HG03354 (cell line): ENCODE measurements around the gene TMEM108.

Experiments
- ATAC-seq: cut with Tn5 transposase; IDR thresholded peaks from one replicate; pipeline ENCODE4 v1.9.1; 2021; ENCODE audit warnings: mild to moderate bottlenecking; ENCODE audit not compliant: unreplicated experiment, poor library complexity, severe bottlenecking

Gene TMEM108

DNA sequence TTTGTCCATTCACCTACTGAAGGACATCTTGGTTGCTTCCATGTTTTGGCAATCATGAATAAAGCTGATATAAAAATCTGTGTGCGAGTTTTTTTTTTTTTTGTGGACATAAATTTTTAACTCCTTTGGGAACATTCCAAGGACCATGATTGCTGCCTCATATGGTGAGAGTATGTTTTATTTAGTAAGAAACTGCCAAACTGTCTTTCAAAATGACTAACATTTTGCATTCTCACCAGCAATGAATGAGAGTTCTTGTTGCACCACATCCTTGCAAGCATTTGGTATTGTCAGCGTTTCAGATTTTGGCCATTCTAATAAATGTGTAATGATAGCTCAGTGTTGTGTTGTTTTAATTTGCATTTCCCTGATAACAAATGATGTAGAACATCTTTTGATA is 12.7 kb downstream of the TMEM108 start:
- no peak for ATAC-seq

DNA sequence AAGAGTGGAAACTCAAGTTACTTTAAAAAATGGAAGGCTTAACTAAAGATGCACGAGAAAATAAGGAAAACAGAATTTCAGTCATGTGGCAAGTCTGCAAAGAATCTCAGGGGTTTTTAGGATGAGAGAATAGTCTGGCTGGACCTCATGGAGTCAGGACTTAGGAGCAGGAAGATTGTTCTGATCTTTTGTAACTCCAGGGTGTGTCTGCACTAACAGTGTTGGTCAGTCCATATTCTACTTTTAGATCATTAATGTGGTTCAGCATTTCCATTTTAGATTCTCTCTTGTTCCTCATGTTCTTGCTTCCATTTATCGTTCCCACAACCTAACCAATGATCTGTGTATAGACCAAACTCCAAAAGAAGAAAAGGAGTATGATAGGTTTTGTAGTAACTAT is 15.3 kb downstream of the TMEM108 start:
- ATAC-seq, result no peak

DNA sequence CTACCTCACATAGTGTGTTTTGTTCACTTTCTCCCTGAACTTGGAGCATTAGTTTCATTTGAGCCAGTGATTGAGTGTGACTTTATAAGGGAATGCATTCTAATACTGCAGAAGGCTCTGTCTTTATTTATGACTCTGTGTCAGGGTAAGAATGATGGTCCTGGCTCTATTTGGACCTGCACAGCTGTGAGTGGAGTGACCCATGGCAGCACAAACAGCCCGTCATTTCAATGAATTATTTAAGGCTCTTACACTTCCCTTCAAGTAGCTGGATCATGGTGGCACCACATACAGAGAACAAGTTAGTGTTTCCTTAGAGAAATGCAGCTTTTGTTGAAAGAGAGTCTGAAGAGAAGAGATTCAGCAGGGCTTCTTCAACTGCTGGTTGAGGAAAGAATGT is 16.4 kb downstream of the TMEM108 start:
- no peak for ATAC-seq

DNA sequence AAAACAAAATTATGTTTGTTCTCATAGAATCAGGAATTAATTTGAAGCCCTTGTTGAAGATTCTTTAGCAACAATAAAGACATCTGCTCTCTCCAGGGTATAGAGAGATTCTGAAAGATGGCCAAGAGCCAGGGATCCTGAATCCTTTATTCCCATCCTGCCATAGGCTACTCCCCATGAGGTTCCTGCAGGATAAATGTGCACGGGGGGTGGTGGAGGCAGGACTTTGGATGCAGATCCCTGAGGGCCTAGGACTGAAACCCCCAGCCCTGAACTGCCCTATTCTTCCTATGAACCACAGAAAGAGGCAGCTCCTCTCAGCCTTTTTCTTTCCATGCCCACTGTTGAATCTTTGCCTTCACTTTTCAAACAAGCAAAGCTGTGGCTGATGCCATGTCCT is 17.1 kb downstream of the TMEM108 start:
- no peak for ATAC-seq

DNA sequence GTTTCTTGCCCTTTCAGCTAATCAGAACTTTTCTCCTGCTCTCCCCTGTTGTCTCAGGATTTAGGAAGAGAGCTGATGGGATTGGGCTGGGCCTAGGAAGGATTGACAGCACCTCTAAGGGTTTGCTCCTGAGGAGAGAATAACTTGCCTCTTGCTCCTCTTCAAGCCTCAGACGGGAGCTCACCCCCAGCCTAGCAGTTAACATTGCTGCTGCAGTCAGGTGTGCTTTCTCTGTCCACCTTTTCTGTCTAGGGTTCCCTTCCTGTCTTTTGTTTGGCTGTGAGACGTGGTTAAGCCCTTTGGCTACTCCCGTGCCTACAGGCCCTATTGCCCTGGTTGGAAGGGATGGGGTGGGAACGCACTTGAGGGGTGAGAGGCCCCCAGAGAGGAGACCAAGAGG is 20.1 kb downstream of the TMEM108 start:
- no peak for ATAC-seq

DNA sequence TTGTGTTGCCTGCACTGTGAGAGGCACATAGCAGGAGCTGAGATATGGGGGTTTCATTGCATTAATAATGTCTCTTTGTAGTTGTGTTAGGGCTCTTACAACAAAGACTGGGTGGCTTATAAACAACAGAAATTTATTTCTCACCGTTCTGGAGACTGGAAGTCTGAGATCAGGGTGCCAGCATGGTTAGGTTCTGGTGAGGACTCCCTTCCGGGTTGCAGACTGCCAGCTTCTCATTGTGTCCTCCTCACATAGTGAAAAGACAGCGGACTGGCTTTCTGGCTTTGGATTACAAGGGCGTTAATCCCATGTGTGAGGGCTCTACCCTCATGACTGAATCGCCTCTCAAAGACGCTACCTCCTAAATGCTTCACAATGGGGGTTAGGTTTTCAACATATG is 20.6 kb downstream of the TMEM108 start:
- ATAC-seq, result no peak

DNA sequence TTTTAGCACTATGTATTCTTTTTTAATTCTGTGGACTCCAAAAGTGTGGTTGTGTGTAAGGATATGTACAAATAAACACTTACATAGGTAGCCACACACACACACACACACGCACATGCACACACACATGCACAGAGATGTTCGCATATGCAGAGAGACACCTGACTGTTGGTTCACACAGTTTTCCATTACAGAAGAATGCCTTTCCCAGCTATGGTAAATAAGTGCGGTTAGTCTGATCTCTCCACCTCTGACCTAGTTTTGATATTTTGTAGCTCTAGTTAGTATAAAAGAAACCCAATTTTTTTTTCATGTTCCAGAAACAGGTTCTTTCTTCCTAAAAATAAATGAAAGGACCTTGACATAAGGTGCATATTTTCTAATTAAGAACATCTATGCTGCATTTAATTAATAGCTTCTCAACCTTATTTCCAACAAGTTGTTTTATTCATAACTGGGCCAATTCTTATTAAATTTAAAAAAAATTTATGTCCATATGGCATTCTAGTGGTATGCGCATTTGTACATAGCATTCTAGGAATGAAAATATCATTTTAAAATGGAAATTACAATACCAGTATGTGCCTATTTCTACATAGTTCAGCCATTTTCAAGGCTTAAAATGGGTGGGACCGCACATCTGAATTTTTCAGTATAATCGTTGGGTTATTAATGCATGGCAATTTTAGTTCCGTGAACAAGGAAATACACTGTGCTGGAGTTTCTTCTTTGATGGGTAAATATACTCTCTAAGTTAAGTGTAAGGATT is 27.2 kb downstream of the TMEM108 start:
- no peak for ATAC-seq

DNA sequence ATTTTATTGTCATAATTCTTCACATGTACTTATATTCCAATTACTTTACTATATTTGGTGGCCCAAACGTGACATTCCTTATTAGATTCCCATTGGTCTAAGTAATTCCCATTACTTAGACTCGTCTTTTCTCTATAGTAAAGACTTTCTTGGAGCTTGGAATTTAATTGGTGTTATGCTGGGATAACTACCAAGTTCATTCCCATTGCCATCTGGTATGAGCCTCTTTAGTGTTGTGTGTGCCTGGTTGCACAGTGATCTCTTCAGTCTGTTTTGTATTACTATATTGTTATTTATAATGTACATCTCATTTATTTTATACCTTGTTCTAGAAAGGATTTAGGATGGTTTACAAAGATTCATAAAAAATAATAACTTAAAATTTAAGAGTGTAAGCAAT is 27.8 kb downstream of the TMEM108 start:
- no peak for ATAC-seq

DNA sequence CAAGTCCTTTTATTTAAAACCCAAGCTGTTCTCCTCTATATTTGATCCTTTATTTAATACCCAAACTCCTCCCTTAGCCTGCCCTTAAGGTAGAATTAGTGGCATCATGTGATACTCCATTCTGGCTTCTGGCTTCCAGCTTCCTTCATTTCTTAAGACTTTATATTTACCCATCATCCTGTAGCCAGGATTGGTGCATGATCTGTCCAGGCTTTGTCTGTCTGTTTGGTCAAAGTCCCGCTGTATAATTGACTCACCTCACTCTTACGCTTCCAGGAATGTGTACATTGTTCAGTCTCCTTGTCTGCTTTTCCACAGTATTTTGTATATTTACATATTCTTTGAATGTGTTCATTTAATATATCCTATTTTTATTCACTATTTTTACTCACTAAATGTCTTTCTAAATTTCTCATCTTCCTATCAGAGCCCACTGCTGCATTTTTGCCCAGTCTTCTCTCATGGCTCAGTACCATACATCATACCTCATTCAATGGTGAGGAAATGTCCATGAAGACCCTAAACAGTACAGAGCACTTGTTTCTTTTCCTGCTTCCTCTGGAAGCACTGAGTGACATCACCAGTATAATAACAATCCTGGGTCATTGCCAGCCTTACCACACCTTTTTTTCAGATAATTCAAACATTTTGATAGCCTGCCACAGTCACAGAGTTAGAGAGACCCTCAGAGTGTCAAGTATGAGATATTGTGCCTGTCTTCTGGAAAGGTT is 31.5 kb downstream of the TMEM108 start:
- ATAC-seq, result no peak

DNA sequence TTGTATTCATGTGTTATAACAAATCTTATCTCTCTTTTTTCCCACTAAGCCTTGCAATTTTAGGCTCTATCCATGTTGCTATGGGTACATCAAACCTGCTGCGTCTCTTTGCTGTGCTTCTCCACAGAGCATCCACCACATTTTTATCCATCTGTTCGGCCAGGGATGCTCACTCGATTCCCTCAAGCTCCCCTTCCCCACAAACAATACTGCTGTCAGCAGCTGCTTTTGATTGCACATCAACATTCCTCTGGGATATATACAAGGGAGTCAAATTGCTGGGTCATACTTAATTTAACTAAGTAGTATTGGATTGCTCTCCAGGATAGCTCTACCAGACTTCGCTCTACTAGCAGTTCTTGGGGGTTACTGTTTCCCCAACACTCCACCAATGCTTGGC is 36.8 kb downstream of the TMEM108 start:
- ATAC-seq, result no peak

DNA sequence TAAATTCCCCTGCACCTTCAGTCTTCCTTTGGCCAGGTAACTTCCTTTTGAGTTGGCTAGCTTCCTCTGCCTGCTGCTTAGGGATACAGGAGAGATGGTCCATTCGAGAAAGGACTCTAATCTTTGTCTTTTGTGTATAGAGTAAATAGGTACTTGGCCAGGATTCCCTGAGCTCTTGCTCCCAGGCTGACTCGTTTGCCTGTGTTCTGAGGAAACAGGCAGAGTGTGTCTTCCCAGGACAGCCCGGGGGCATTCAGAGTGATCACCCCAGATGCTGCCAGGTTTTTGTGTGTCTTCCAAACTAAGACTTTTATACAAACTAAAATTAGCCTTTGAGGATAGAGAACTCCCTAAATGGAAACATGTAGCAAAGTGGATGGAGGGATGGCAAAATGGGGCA is 39.5 kb downstream of the TMEM108 start:
- ATAC-seq, result no peak

DNA sequence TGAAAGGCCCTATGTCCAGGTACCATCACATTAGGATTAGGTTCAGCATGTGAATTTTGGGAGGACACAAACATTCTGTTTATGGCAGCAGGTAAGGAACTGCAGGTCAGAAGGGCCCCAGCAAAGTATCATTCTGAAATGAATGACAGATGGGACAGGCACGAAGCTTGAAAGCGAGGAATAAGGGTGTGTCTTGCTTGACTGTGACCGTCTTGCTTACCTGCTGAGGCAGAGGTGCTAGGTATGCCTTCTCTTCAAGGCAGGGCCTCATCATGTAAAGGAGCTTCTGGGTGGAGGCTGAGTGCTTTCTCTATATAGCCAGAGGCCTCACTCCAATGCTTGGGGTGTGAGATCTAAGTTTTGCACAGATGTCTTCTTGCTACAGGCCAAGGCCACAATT is 41.4 kb downstream of the TMEM108 start:
- no peak for ATAC-seq

DNA sequence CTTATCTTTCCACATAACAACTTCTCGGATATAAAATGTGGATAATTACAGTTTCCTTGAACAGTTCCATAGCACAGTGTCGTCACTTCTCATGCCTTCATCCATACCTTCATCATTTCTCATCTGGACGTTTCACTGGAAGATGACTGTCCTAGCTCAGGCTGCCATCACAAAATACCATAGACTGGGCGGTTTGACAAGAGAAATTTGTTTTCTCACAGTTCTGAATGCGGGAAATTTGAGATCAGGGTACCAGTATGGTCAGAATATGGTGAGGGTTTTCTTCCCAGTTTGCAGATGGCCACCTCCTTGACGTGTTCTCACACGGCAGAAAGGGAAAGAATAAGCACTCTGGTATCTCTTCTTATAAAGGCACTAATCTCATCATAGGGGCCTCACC is 42.8 kb downstream of the TMEM108 start:
- no peak for ATAC-seq

DNA sequence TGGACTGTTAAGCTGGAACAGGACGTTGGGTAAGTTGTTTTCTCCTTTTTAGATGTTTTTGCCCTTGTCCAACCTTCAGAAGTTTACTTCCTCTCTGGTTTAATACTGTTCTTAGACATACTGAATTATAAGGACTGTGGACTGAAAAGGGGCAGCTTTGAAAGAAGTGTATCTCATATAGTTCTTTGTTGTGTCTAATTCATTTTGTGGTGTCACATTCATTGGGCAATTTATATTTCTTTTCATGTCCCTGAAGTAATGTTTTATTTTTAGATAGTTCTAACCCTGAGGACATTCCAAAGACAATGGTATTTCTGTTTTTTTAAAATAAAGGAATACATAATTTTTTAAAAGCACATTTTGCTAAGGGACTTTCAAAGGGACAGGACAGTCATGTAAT is 45.2 kb downstream of the TMEM108 start:
- no peak for ATAC-seq

DNA sequence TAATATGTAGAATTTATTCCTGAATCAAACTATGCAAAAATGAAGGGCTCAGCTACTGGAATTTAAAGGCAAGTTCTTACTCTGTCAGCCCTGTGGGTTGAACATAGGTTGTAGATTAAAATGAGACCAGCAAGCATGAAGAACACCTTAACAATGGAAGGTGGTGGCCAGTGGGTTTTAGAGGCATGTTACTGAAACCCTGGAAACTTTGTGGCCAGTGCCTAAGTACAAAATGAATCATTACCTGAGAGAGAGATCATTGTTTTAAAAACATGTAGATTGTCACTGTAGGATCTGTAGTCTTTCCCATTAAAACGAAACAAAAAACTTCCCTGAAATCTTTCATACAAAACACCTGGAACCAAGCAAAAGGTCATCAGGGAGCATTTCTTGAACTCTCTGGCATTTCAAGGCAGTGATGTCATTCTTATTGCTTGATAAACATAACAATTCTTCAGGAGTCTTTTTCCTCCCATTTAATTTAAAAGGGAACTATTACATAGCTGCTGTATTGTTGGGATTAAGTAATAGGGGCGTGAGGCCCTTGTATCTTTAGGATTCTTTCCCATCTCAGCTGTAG is 51.8 kb downstream of the TMEM108 start:
- no peak for ATAC-seq

DNA sequence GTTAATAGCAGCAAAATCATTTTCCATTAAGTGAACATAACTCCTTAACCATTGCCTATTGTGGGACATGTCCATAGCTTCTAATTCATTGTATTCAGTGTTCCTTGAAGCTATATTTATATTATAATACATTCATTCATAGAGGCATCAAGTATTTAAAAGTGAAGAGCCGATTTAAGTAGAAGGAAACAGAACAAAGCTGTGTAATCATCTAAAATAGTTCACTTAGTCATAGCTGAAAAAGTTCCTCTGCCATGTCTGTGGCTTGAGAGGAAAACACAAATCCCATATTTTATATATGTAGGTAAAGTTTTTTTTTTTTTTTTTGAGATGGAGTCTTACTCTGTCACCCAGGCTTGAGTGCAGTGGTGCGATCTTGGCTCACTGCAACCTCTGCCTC is 54.5 kb downstream of the TMEM108 start:
- ATAC-seq, result no peak

DNA sequence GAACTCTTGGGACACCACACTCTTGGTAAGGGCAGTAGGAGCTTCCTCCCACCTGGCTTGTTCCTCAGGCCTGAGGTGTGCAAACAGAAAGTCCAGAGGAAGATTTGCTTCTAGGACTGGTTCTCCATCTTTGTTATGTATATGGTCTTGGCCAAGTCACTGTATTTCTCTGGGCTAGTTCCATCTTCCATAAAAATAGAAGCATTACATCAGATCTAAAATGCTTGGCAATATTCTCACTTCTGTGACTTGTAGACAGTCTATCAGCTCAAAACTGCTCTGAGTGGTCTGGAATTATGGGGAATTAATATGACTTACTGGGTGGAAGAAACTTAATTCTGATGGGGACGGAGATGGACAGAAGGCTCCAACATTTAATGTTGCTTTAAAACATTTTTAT is 55.2 kb downstream of the TMEM108 start:
- ATAC-seq, result no peak

DNA sequence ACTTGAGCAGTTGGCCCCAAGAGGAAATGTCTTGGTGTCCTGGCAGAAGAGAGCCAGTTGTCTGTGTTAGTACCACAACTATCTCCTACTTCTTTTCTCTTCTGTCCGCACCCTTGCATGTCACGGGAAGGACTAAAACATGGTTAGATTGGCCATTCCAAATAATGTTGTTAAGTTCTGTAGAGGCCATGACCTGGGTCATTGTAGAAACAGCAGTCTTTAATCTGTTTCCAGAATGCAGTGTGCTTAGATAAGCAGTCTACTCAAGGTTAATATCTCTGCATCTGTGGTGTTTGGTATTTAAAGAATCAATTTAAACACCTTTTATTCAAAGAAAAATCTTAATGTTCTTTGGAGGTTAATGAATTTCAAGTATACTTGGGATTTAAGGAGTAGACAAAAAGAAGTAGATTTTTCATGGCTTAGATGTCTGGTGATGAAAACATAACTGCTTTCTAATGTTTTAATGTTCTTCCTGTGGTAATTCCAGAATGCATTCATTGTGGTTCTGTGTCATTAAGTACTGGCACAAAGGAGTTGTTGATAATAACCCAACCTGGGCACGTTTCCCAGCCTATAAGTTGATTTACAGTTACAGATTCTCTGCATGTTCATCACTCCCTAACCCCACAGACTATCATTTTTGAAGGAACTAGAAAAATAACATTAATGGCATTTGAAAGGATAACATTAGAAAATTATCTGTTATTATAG is 58.9 kb downstream of the TMEM108 start:
- ATAC-seq, result no peak

DNA sequence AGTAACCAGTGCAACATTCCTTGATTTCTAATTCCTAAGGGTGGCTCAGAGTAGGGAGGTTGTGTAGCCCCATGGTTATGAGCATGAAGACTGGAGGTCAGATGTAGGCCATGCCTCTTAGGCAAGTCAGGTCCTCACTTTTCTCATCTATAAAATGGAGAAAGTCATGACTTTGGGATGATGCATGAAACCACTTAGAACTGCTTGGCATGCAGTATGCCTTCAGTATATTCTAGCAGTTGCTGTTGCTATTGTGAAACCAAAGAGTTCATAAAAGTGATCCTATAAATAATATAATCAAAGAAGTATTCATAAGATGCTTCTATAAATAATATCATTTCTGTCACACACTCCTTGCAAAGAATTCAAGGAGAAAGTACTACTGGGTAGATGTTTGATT is 65.5 kb downstream of the TMEM108 start:
- ATAC-seq, result no peak

DNA sequence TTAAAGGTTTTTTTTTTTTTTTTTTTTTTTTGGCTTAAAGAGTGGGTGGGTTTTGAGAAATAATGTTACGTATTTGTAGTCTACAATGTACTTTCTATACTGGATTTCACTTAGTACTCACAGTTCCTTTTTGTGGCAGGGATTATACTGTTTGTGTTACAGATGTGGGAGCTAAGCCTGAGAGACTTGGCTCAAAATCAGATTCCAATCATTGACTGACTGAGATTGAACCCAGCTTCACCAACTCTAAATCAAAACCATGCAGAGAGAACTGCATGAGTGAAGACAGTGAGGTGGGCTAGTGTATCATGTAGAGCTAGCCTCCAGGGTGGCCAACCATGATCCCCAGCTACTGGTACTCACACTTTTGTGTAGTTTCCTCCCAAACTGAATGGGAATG is 68.0 kb downstream of the TMEM108 start:
- ATAC-seq, result no peak

DNA sequence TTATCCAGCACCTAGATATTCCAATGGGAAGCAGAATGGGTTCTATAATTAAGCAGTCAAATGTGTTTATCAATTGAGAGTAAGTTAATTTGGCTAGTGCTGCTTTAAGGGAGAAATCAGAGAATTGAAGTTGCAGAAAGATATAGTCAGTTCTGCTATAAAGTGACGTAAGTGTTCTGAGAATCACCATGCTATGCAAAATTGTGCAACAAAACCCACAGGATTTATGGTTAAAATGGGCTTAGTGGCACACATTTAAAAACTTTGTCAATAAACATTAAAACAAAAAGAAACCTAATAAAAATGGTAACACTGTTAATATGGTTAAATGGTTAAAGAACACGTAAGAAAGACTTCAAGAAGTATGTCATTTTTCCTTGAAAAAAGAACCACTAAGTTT is 74.5 kb downstream of the TMEM108 start:
- ATAC-seq, result no peak
